ENCODE results near the gene ARHGDIG. TPM values are rescaled to one million over a fixed set of nuclear protein-coding genes. Genes with fewer than 3 reads are reported as not detected.

The ARHGDIG gene
- total and polyA plus RNA-seq, 2 of the 4 experiments (the other 2 are of a cell fraction), result 0.24 to 0.36 TPM

GRCh38 chr16:263182-263774 lies 17.1 kb upstream of the ARHGDIG start:
- Histone ChIP-seq H3K18ac (ENCODE audit: low read depth, low read length) (no peak overlapping the region), H2AFZ (replicated peaks; ENCODE audit: low read length, poor library complexity) (no peak overlapping the region), H3K9me1 (ENCODE audit: insufficient read depth, low read length) (peaks cover 3% of the 10 kb centered on the region), H3K9ac (ENCODE audit: low read depth, low read length) (no peak overlapping the region), H3K14ac (replicated peaks; ENCODE audit: low read depth, low read length) (no peak overlapping the region), H3K79me1 (ENCODE audit: low read depth in 1 of 2, low read length in 2 of 2) (no peaks in the 10 kb centered on the region), H3K27ac (ENCODE audit: insufficient read depth, low read length) (no peak overlapping the region), H4K20me1 (ENCODE audit: insufficient read depth, low read length) (no peaks in the 10 kb centered on the region), H3K36me3 (ENCODE audit: control insufficient read depth, insufficient read depth, low read length) (peaks cover 38% of the 10 kb centered on the region), H2BK20ac (ENCODE audit: low read depth, low read length) (no peak overlapping the region), H3K4me1 (ENCODE audit: control insufficient read depth, insufficient read depth, low read length) (no peaks in the 10 kb centered on the region), H4K5ac (ENCODE audit: low read depth, low read length) (no peak overlapping the region), H3K56ac (ENCODE audit: extremely low read depth, insufficient read depth, low read length) (no peak overlapping the region), H2BK5ac (ENCODE audit: low read depth, low read length, poor library complexity, severe bottlenecking) (no peak overlapping the region), H3K9me3 (ENCODE audit: control insufficient read depth, insufficient read depth, low read length) (no peaks in the 10 kb centered on the region), H2BK15ac (ENCODE audit: low read depth, low read length) (no peak overlapping the region), H3K4me3 (ENCODE audit: insufficient read depth, low read depth, low read length) (no peak overlapping the region), H2AK9ac (replicated peaks; ENCODE audit: low read depth, low read length, poor library complexity) (no peak overlapping the region), H4K8ac (ENCODE audit: low read depth in 2 of 2, low read length in 2 of 2) (no peak overlapping the region), H4K91ac (ENCODE audit: insufficient read depth, low read depth, low read length) (no peak overlapping the region), H2BK120ac (ENCODE audit: low read depth, low read length) (no peak overlapping the region), H3K23ac (ENCODE audit: low read depth, low read length) (no peak overlapping the region), H3K4me2 (ENCODE audit: low read depth, low read length) (no peak overlapping the region), H3K27me3 (ENCODE audit: control insufficient read depth, insufficient read depth, low read length) (no peaks in the 10 kb centered on the region), H3K4ac (ENCODE audit: low read depth, low read length) (no peak overlapping the region), H2AK5ac (ENCODE audit: low read depth, low read length) (no peak overlapping the region)
- ChIA-PET CTCF (no interaction called here), POLR2A (ENCODE audit: unreplicated experiment) (no interaction called here)
- in situ Hi-C loops (cut with MboI; ENCODE audit: low sequenced_read_pairs), result no loop called here
- dilution Hi-C loops (cut with HindIII; ENCODE audit: low sequenced_read_pairs, unreplicated experiment), result no loop called here
- BruUV-seq (replicated peaks), result no TSS peak
- whole genome bisulfite sequencing, 2 experiments (ENCODE audit: extremely low coverage in 2 of 2, insufficient read length in 1 of 2), result 97% methylated on average over 18 of the region's 35 CpGs; no CpG with 5 or more reads in 1 of the 2 experiments
- ATAC-seq (ENCODE audit: low read depth) (no peak), DNase-seq (no peak)
- intact Hi-C loops (cut with micrococcal nuclease), result no loop called here
- TF ChIP-seq RFX5 (IDR thresholded peaks at IDR 0.05; ENCODE audit: low read depth, low read length) (no peak), RAD21 (IDR thresholded peaks at IDR 0.05; ENCODE audit: low read length) (no peak), MAFK (IDR thresholded peaks at IDR 0.05; ENCODE audit: low read depth, low read length) (no peak), RCOR1 (IDR thresholded peaks at IDR 0.05; ENCODE audit: insufficient replicate concordance, low read length) (no peak), CEBPB (IDR thresholded peaks at IDR 0.05; ENCODE audit: low read depth, low read length) (no peak), SMC3 (IDR thresholded peaks at IDR 0.05; ENCODE audit: low read depth, low read length) (no peak), BHLHE40 (IDR thresholded peaks at IDR 0.05; ENCODE audit: low read depth, low read length) (no peak), POLR2A (IDR thresholded peaks at IDR 0.05; ENCODE audit: low read depth, low read length) (no peak), MAZ (IDR thresholded peaks at IDR 0.05; ENCODE audit: borderline replicate concordance, low read depth, low read length) (no peak), CHD1 (IDR thresholded peaks at IDR 0.05; ENCODE audit: low read depth, low read length) (no peak), ELK1 (IDR thresholded peaks at IDR 0.05; ENCODE audit: borderline replicate concordance, low read depth, low read length) (no peak), FOS (IDR thresholded peaks at IDR 0.05; ENCODE audit: low read depth, low read length) (no peak), USF2 (IDR thresholded peaks at IDR 0.05; ENCODE audit: low read depth, low read length) (no peak), NFE2L2 (IDR thresholded peaks at IDR 0.05; ENCODE audit: low read depth, low read length) (no peak), MXI1 (IDR thresholded peaks at IDR 0.05; ENCODE audit: borderline replicate concordance, low read depth, low read length) (no peak)
- TF ChIP-seq, protein P1, sequence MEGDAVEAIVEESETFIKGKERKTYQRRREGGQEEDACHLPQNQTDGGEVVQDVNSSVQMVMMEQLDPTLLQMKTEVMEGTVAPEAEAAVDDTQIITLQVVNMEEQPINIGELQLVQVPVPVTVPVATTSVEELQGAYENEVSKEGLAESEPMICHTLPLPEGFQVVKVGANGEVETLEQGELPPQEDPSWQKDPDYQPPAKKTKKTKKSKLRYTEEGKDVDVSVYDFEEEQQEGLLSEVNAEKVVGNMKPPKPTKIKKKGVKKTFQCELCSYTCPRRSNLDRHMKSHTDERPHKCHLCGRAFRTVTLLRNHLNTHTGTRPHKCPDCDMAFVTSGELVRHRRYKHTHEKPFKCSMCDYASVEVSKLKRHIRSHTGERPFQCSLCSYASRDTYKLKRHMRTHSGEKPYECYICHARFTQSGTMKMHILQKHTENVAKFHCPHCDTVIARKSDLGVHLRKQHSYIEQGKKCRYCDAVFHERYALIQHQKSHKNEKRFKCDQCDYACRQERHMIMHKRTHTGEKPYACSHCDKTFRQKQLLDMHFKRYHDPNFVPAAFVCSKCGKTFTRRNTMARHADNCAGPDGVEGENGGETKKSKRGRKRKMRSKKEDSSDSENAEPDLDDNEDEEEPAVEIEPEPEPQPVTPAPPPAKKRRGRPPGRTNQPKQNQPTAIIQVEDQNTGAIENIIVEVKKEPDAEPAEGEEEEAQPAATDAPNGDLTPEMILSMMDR (conservative IDR thresholded peaks at IDR 0.05; ENCODE audit: low read depth, low read length), result no peak
